HG03095 (cell line): Measurements from ENCODE around the gene RBBP8.

Experiments used
- ATAC-seq: cut with Tn5 transposase; IDR thresholded peaks from one replicate; pipeline ENCODE4 v1.9.1; 2021; ENCODE audit warnings: moderate library complexity; ENCODE audit not compliant: unreplicated experiment

RBBP8 gene

DNA sequence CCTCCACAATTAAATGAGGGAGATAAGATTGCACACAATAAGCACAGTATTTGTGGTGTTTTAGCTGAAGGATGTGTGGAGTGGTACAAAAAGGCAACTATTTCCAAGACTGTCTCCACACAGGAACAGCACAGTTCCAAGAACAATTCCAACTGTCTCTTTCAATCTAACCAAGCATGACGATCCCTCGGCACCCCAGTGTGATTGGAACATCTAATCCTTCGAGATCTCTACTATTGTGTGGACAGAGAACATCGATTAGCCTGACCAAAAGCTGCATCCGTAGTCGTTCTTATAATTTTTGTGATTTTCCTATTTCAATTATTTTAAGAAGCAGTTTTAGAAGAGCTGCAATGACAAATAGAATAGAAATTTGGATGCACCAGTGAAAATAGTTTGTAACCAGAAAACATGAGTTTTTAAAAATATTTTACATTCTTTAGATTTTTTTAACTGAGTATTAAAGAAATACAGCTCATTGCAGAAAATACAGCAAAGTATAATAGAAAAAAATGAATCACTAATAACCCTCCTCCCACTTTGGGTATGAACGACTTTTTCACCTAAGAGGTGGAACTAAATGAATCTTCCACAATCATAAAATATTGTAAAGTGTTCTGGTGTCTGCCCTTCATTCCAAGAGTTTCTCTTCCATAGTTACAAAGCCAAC lies 125.8 kb downstream of the RBBP8 start:
- ATAC-seq: no peak

DNA sequence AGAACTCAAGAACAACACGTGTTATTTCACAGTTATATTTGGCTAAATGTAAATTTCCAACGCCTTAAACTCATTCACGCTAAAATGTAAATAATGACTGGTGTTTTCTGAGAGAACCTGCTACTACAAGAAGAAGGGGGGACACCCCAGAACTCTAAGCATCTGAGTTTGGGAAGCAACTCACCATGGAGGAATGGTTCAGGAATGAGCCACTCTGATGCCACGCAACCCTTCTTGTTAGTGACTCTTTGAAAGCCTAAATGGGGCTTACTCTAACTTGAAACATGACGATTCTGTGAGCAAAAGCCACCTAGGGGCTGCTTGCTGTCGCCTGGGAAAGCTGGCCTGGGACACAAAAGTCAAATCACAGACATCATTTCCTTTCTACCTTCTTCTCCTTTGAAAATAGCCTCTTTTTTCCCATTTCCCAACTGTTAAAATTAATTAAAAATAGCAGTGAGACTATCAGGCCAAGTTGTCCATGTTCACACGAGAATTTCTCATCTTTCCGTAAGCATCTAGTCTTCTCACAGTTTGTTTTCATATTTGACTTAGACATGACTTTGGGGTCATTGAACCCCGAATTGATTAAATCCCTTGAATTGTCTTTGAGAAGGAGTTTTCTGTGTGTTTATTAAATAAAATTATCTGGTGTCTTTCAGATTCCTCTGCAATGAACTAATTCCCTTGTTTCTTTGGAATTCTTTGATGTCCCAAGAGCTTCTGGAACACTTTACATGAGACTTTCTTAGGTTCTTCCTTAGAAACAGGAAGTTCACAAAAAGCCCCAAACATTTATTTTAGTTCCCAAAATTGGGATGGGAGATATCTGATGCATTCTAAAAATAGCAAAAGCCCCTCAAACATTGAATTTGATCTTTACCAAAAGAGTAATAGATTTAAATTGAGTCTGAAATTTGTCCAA lies 126.7 kb downstream of the RBBP8 start:
- no peak for ATAC-seq

DNA sequence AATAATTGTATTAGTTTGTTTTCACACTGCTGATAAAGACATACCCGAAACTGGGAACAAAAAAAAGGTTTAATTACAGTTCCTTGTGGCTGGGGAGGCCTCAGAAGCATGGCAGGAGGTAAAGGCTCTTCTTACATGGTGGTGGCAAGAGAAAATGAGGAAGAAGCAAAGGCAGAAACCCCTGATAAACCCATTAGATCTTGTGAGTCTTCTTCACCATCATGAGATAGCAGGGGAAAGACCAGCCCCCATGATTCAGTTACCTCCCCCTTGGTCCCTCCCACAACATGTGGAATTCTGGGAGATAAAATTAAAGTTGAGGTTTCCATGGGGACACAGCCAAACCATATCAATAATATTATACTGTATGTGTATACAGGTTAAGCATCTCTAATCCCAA lies 128.9 kb downstream of the RBBP8 start:
- ATAC-seq: no peak

DNA sequence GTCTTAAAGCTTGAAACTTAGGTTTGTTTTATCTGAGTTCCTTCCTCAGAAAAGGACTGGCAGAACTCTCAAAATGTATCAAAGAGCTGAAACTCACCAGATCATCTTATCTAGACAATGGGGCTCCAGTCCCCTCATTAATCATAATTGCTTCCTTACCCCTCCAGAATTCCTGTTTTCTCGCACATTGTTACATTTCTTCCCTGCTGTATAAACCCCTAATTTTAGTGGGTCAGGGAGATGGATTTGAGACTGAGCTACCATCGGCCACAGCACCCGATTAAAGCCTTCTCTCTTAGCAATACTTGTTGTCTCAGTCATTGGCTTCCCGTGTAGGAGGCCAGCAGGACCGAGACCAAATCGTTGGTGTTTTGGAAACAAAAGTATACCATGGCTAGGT lies 130.4 kb downstream of the RBBP8 start:
- no peak for ATAC-seq

DNA sequence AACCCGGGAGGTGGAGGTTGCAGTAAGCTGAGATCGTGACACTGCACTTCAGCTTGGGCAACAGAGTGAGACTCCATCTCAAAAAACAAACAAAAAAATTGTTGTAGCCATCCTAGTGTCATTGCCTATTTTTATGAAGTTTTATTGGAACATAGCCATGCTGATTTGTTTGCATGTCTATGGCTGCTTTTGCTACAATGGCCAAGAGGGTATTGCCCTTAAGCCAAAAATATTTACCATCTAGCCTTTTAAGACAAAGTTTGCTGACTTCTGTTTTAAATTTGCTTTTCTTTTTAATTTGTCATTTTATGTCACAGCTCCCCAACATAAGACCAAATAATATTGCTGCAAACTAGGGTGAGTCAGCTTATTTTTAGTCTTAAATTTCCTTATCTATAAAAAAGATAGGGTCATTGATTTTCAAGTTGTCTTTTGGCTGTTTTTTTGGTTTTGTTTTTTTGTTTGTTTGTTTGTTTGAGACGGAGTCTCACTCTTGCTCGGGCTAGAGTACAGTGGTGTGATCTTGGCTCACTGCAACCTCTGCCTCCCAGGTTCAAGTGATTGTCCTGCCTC lies 132.2 kb downstream of the RBBP8 start:
- ATAC-seq: no peak

DNA sequence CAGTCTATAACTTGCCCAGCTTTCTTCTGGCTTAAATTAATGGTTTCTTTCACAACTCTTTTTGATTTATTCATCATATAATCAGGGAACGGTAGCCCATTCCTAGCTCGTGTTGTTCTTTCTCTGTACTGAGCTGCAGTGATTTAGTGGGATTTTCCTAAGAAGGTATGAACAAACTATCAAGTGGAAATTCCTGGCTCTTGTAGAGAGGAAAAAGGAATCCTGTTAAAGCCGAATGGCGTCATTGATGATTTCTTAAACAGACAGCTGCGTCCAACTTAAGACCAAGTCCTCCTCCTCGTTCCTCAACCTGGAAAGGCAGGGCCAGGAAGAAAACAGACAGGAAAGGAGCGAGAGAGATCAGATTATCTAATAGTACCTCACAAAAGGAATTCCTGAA lies 132.9 kb downstream of the RBBP8 start:
- ATAC-seq: no peak

DNA sequence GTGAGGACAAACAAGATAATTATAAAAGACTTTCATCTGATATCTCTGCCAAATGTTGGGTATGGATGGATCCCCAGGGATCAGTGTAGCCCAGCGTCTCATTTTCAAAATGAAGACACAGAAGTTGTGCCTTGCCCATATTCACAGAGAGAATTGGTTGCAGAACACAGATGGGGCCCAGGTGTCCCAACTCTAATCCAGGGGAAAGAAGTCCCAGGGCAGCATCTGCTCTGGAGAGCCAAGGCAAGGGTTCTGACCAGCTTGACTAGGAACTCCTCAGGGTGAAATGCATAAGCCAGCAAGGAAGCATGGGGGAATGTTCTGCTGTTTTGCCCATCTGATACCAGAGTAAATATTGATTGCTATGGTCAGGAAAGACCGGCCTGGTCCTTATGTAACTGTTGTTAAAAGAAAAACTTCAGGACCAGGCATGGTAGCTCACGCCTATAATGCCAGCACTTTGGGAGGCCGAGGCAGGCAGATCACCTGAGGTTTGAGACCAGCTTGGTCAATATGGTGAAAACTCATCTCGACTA lies 133.4 kb downstream of the RBBP8 start:
- ATAC-seq: no peak

DNA sequence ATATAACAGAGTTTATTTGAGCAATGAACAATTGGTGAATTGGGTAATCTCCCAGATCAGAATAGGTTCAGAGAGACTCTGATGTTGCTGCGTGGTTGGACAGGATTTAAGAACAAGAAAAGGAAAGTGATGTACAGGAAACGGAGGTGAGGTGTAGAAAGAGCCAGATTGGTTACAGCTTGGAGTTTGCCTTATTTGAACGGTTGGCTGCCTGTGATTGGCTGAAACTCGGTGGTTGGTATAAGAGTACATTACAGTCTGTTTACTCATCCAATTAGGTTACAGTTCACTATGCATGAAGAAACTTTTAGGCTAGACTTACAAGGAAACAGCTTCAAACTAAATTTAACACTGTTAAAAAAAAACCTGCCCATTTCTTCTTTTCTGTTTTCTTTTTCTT lies 134.1 kb downstream of the RBBP8 start:
- ATAC-seq: no peak

DNA sequence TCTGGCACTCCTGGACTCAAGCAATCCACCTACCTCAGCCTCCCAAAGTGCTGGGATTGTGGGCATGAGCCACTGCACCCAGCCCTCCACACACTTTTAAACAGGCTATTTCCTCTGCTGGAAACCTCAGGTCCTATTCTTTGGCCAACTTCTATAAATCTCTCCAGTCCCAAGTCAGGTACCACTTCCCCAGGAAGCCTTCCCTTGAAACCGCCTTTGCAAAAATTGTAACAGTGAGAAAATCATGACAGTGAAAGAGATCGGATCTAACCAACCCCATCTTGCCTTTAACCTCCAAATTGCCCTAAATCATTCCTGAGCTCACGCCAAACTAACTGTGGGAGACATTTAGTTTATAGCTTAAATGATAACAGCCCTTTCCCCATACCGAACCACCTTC lies 134.9 kb downstream of the RBBP8 start:
- ATAC-seq: no peak

DNA sequence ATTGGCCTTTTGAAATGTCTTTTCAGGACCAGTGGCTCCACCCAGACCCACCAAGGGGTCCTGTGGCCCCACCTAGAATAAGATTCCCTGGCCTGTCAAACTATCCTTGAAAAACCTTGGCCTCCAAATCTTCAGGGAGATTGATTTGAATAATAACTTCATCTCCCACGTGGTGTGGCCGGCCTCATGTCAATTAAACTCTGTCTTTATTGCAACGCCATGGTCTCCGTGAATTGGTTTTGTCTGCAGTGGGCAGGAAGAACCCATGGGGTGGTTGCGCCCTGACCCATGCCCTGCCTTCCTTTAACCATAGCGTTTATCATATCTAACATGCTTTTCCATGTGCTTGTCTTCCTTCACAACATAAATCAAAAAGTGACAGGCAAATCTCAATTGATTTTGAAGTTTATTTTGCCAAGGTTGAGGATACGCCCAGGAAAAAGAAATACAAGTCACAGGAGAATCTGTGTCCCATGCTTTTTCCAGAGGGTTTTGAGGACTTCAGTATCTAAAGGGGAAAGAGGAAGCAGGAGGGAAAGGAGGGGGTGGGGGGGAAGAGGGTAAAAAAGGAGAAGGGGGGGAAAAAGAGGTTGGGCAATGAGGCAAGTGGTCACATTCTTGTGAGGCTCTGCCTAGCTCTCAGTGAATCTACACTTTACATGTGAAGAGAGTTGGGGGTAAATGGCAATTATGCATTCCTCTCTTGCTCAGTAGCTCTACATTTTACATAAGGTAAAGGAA lies 135.6 kb downstream of the RBBP8 start:
- no peak for ATAC-seq

DNA sequence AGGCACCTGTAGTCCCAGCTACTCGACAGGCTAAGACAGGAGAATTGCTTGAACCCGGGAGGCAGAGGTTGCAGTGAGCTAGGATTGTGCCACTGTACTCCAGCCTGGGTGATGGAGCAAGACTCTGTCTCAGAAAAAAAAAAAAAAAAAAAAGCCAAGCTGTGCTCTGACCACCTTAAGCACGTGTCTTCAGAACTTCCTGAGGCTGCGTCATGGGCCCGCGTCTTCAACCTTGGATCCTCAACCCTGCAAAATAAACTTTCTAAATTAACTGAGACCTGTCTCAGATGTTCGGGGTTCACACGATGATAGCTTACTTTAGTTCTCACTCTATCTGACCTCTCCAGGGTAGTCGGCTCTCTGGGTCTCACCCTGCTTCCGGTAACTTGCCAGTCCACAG lies 136.4 kb downstream of the RBBP8 start:
- no peak for ATAC-seq

DNA sequence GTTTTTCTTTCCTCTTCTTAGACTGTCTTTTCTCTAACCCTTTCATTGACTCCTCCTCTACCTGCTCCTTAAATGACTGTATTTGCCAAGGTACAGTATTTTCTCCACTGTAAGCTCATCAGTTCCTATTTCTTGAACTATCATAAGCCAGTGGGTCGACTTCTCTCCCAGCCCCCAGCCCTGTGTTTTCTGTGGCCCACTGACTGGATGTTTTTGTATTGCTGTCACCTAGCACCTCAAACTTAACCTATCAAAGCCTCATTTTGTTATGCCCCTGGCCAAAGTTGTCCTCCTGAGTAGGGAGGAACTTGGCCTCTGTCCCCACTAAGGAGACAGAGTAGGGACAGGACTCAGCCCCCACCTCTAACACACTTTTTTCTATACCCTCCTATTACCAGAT lies 136.8 kb downstream of the RBBP8 start:
- ATAC-seq: no peak

DNA sequence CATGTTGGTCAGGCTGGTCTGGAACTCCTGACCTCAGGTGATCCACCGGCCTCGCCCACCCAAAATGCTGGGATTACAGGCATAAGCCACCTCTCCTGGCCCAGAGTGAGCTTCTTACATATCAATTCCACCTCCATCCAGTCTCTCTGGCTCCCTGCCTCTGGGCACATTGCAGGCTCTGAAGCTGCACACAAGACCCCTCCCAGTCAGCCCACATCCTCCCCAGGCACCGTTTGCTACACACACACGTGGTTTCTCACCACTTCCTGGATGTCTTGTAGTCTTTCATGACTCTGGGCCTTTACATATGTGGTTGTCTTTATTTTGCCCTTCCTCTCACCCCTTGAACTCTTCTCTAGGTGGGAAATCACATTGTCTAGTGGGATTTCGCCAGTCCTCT lies 138.2 kb downstream of the RBBP8 start:
- ATAC-seq: peak; percentile 97

DNA sequence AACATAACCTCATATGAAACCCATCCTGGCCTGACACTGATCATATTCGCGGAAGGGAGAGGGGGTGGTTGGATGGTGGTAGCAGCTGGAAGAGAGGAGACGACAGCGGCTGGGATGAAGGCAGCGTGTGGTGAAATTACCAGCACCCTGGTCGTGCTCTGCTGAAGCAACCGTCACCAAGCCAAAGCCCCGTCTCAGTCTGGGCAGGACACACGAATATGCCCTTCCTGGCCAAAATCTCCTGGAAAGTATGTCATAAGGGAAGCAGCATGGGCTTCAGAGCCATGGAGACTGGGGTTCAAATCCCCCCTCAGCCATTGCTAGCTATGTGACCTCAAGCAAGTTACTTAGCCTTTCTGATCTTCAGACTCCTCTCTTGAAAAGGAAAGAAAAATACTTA lies 139.0 kb downstream of the RBBP8 start:
- ATAC-seq: no peak

DNA sequence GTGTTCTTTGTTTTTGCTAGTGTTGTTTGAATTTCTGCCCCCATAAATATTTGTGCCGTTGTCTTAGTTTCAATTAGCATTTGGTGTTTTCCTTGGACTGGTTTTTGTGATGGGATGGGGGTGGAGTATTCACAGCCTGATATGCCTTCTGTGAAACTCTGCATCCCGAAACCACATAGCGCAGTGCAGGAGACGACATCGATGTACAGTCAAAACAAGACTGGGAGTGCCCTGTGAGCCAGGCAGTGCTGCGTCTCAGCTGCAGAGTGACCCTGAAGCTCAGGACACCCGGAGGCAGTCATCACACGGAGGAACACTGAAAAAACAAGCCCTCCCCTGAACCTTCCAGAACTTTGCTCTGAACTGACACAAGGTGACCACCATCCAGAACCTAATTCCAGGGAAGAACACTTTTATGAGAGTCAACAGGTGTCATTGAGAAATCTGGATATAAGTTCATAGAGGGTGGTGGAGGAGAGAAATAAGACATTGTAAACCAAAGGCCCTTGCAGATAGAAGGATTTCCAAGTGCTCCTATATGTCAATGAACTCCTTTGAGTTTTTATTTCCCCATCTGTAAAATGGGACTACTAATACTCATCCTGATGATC lies 141.0 kb downstream of the RBBP8 start:
- ATAC-seq: no peak
